ENCODE results near the gene STN1. TPM values are rescaled to one million over a fixed set of nuclear protein-coding genes. Genes with fewer than 3 reads are reported as not detected.

Gene STN1
- total RNA-seq, 2 donors from 2014 or later = 13.5 to 19.9 TPM

DNA sequence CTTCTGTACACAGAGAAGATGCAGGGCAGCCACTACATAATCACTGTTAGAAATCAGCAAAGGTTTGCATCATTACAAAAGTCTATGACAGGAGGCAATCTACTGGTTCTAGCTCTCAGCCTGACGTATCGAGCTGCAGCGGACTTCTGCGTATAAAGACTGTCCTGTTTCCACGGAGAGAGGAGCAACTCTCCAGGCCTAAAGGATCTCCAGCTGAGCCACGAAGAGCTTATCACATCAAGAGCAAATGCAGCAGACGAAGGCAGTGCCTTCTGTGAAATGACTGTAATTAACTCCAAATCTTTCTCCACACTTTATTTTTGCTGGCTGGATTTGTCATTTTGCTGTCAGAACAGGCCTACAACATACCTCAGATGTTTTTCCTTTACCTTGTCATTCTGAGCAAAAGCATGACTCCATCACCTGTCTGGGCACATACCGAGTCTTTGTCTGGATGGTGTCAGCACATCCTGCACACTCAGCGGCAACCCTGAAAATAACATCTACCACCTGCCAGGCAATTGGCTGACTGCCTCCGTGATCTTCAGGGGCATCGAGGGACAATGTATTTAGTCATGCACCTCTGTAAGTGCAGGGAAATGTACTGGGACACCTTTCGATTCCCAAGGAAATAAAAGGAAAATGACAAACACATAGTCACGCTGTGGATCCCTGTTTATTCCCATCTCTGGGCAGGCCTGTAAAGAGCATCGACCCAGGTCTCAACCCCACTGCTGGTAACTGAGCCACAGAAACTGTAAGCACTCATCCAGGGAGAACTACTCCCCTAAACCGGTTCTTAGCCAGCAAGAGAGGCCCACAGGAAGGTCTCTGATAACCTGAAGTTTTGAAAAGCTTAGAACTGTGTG lies 36.3 kb downstream of the STN1 start:
- H3K4me1 Mint-ChIP-seq = peaks cover 3% of the 10 kb centered on the region
- H3K27me3 Mint-ChIP-seq (ENCODE audit: insufficient read depth) = no peaks in the 10 kb centered on the region
- TF ChIP-seq, protein P1, sequence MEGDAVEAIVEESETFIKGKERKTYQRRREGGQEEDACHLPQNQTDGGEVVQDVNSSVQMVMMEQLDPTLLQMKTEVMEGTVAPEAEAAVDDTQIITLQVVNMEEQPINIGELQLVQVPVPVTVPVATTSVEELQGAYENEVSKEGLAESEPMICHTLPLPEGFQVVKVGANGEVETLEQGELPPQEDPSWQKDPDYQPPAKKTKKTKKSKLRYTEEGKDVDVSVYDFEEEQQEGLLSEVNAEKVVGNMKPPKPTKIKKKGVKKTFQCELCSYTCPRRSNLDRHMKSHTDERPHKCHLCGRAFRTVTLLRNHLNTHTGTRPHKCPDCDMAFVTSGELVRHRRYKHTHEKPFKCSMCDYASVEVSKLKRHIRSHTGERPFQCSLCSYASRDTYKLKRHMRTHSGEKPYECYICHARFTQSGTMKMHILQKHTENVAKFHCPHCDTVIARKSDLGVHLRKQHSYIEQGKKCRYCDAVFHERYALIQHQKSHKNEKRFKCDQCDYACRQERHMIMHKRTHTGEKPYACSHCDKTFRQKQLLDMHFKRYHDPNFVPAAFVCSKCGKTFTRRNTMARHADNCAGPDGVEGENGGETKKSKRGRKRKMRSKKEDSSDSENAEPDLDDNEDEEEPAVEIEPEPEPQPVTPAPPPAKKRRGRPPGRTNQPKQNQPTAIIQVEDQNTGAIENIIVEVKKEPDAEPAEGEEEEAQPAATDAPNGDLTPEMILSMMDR (conservative IDR thresholded peaks at IDR 0.05) = no peak
- WGBS, 2 experiments (ENCODE audit: insufficient coverage in 1 of 2, insufficient read length in 1 of 2) = 89 to 92% methylated on average over 12 to 15 of the region's 15 CpGs
- Histone ChIP-seq H3K27ac (ENCODE audit: low read depth, low read length) (no peak overlapping the region), H3K9me3 (ENCODE audit: control insufficient read depth, low read length) (no peaks in the 10 kb centered on the region), H3K36me3 (ENCODE audit: control insufficient read depth, insufficient read depth, low read length) (no peaks in the 10 kb centered on the region), H3K27me3 (ENCODE audit: control insufficient read depth, insufficient read depth, low read length, poor library complexity, severe bottlenecking) (no peaks in the 10 kb centered on the region), H3K4me1 (ENCODE audit: control insufficient read depth, insufficient read depth, low read length) (no peaks in the 10 kb centered on the region), H3K9ac (ENCODE audit: extremely low read depth, low read length, poor library complexity, severe bottlenecking) (no peak overlapping the region), H3K4me3 (ENCODE audit: low read length) (no peak overlapping the region)
- no peak for DNase-seq
- H3K4me3 Mint-ChIP-seq = no peak overlapping the region
- H3K27ac Mint-ChIP-seq = no peak overlapping the region
- no peaks in the 10 kb centered on the region for H3K9me3 Mint-ChIP-seq
- peaks cover 19% of the 10 kb centered on the region for H3K36me3 Mint-ChIP-seq (ENCODE audit: low read depth)

DNA sequence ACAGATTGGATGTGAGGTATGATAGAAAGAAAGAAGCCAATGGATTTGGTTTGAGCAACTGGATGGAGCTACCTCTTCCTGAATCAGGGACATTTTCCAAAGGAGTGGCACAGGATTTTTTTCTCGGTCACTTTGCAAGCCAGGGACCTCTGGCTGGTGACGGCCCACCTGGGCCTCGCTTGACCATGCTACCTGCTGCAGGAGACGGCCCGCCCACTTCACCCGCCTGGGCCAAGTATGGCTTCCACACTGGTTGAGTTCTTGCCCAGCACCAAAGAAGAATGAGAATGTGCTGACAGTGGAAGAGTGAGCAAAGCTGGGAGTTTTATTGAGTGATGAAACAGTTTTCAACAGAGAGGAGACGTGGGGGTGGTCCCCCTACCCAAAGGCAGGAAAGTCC lies 38.2 kb downstream of the STN1 start:
- H3K4me3 Mint-ChIP-seq = no peak overlapping the region
- Histone ChIP-seq H3K9me3 (ENCODE audit: control insufficient read depth, low read length) (no peaks in the 10 kb centered on the region), H3K27ac (ENCODE audit: low read depth, low read length) (no peak overlapping the region), H3K27me3 (ENCODE audit: control insufficient read depth, insufficient read depth, low read length, poor library complexity, severe bottlenecking) (no peaks in the 10 kb centered on the region), H3K4me3 (ENCODE audit: low read length) (no peak overlapping the region), H3K36me3 (ENCODE audit: control insufficient read depth, insufficient read depth, low read length) (no peaks in the 10 kb centered on the region), H3K9ac (ENCODE audit: extremely low read depth, low read length, poor library complexity, severe bottlenecking) (no peak overlapping the region), H3K4me1 (ENCODE audit: control insufficient read depth, insufficient read depth, low read length) (no peaks in the 10 kb centered on the region)
- 95 to 100% methylated on average over 2 to 7 of the region's 7 CpGs for WGBS, 2 experiments (ENCODE audit: insufficient coverage in 1 of 2, insufficient read length in 1 of 2)
- DNase-seq = no peak
- H3K27me3 Mint-ChIP-seq (ENCODE audit: insufficient read depth) = no peaks in the 10 kb centered on the region
- H3K9me3 Mint-ChIP-seq = no peaks in the 10 kb centered on the region
- TF ChIP-seq, protein P1 (conservative IDR thresholded peaks at IDR 0.05) = no peak
- peaks cover 19% of the 10 kb centered on the region for H3K36me3 Mint-ChIP-seq (ENCODE audit: low read depth)
- peaks cover 3% of the 10 kb centered on the region for H3K4me1 Mint-ChIP-seq
- H3K27ac Mint-ChIP-seq = no peak overlapping the region

DNA sequence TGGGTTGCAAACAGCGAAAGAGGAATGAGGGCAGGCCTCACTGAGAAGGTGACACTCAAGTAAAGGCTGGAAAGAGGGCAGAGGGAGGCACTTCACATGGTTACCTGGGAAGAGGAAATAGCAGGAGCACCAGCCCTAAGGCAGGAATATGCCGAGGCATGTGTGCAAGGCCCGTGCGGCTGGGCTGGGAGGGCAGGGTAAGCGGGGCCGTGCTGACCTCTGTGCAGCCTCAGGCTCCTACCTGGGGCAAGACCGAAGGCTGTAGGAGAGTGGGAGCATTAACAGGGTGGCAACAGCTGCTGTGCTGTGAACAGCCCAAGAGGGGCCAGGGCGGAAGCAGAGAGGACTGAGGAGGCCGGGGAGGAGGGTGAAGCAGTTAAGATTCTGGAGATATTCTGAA lies 38.6 kb downstream of the STN1 start:
- Mint-ChIP-seq H3K4me3 (no peak overlapping the region), H3K27me3 (ENCODE audit: insufficient read depth) (no peaks in the 10 kb centered on the region), H3K4me1 (peaks cover 3% of the 10 kb centered on the region), H3K9me3 (no peaks in the 10 kb centered on the region), H3K27ac (no peak overlapping the region), H3K36me3 (ENCODE audit: low read depth) (peaks cover 19% of the 10 kb centered on the region)
- H3K27me3 ChIP-seq (ENCODE audit: control insufficient read depth, insufficient read depth, low read length, poor library complexity, severe bottlenecking) = no peaks in the 10 kb centered on the region
- H3K36me3 ChIP-seq (ENCODE audit: control insufficient read depth, insufficient read depth, low read length) = no peaks in the 10 kb centered on the region
- no peak overlapping the region for H3K4me3 ChIP-seq (ENCODE audit: low read length)
- WGBS, 2 experiments (ENCODE audit: insufficient coverage in 1 of 2, insufficient read length in 1 of 2) = 89 to 94% methylated on average over 9 of the region's 9 CpGs
- no peak for DNase-seq
- no peak overlapping the region for H3K9ac ChIP-seq (ENCODE audit: extremely low read depth, low read length, poor library complexity, severe bottlenecking)
- H3K9me3 ChIP-seq (ENCODE audit: control insufficient read depth, low read length) = no peaks in the 10 kb centered on the region
- no peaks in the 10 kb centered on the region for H3K4me1 ChIP-seq (ENCODE audit: control insufficient read depth, insufficient read depth, low read length)
- TF ChIP-seq, protein P1 (conservative IDR thresholded peaks at IDR 0.05) = no peak
- no peak overlapping the region for H3K27ac ChIP-seq (ENCODE audit: low read depth, low read length)
